Trophoblast cell (in vitro differentiated cells and primary cell): ENCODE measurements around the gene TSHZ1.

ENCODE experiments used
- DNase-seq, 2 donors: peaks; one replicate each; pipeline ENCODE4 v3.0.0-alpha.2; 2016
- H2AFZ ChIP-seq: 2 replicates; pipeline ENCODE4 v1.6.1; 2013; ENCODE audit warnings: low read length, moderate library complexity, mild to moderate bottlenecking; ENCODE audit not compliant: insufficient read depth, poor library complexity
- H2AK5ac ChIP-seq: 2 replicates; pipeline ENCODE4 v1.6.1; 2013; ENCODE audit warnings: mild to moderate bottlenecking, low read length
- H2BK120ac ChIP-seq: 2 replicates; pipeline ENCODE4 v1.6.1; 2013; ENCODE audit warnings: low read length, mild to moderate bottlenecking, moderate library complexity; ENCODE audit not compliant: insufficient read depth, poor library complexity
- H2BK12ac ChIP-seq: 2 replicates; pipeline ENCODE4 v1.6.1; 2013; ENCODE audit warnings: mild to moderate bottlenecking, low read length, moderate library complexity
- H2BK5ac ChIP-seq: 2 replicates; pipeline ENCODE4 v1.6.1; 2013; ENCODE audit warnings: low read length, low read depth, moderate library complexity, mild to moderate bottlenecking; ENCODE audit not compliant: poor library complexity
- H3K14ac ChIP-seq: 2 replicates; pipeline ENCODE4 v1.6.1; 2013; ENCODE audit warnings: mild to moderate bottlenecking, low read length
- H3K18ac ChIP-seq: 2 replicates; pipeline ENCODE4 v1.6.1; 2013; ENCODE audit warnings: mild to moderate bottlenecking, low read length
- H3K23ac ChIP-seq: 2 replicates; pipeline ENCODE4 v1.6.1; 2013; ENCODE audit warnings: low read length
- H3K27ac ChIP-seq: 2 replicates; pipeline ENCODE4 v1.5.1; 2013; ENCODE audit warnings: low read depth, mild to moderate bottlenecking, inconsistent platforms, low read length, moderate library complexity
- H3K27me3 ChIP-seq: 2 replicates; pipeline ENCODE4 v1.6.1; 2013; ENCODE audit warnings: inconsistent platforms, mild to moderate bottlenecking, low read length, moderate library complexity; ENCODE audit not compliant: insufficient read depth
- H3K36me3 ChIP-seq, 2 experiments: 1 replicate in 1 of 2; 2 replicates in 1 of 2; pipeline ENCODE4 v1.6.1; 2013; ENCODE audit warnings: low read length in 2 of 2, mild to moderate bottlenecking in 2 of 2, moderate library complexity in 1 of 2; ENCODE audit not compliant: insufficient read depth in 2 of 2, control insufficient read depth in 1 of 2
- H3K4ac ChIP-seq: 2 replicates; pipeline ENCODE4 v1.6.1; 2013; ENCODE audit warnings: low read depth, mild to moderate bottlenecking, low read length, moderate library complexity
- H3K4me1 ChIP-seq, 2 experiments: 1 replicate in 1 of 2; 2 replicates in 1 of 2; pipeline ENCODE4 v1.6.1; 2013; ENCODE audit warnings: low read length in 2 of 2, mild to moderate bottlenecking in 2 of 2, moderate library complexity in 1 of 2; ENCODE audit not compliant: insufficient read depth in 2 of 2, control insufficient read depth in 1 of 2
- H3K4me2 ChIP-seq: 2 replicates; pipeline ENCODE4 v1.6.1; 2013; ENCODE audit warnings: inconsistent platforms, mild to moderate bottlenecking, low read length, moderate library complexity
- H3K4me3 ChIP-seq: 2 replicates; pipeline ENCODE4 v1.5.1; 2013; ENCODE audit warnings: mild to moderate bottlenecking, low read depth, low read length, inconsistent platforms
- H3K79me1 ChIP-seq: one replicate; pipeline ENCODE4 v1.6.1; 2013; ENCODE audit warnings: low read length
- H3K79me2 ChIP-seq: 2 replicates; pipeline ENCODE4 v1.6.1; 2013; ENCODE audit warnings: low read length, mild to moderate bottlenecking; ENCODE audit not compliant: control insufficient read depth, insufficient read depth, poor library complexity
- H3K9ac ChIP-seq: 2 replicates; pipeline ENCODE4 v1.6.1; 2013; ENCODE audit warnings: mild to moderate bottlenecking, low read length
- H3K9me3 ChIP-seq: 2 replicates; pipeline ENCODE4 v1.6.1; 2013; ENCODE audit warnings: low read depth, mild to moderate bottlenecking, control low read depth, inconsistent platforms, low read length; ENCODE audit not compliant: insufficient read depth
- H4K12ac ChIP-seq: 2 replicates; pipeline ENCODE4 v1.6.1; 2013; ENCODE audit warnings: low read depth, mild to moderate bottlenecking, low read length, moderate library complexity
- H4K8ac ChIP-seq: 2 replicates; pipeline ENCODE4 v1.6.1; 2013; ENCODE audit warnings: low read depth, mild to moderate bottlenecking, low read length, moderate library complexity
- H4K91ac ChIP-seq: one replicate; pipeline ENCODE4 v1.6.1; 2013; ENCODE audit warnings: low read depth, mild to moderate bottlenecking, low read length, moderate library complexity
- WGBS: extraction: QIAGEN DNeasy Blood & Tissue Kit; methylation state at CpG from one replicate; pipeline ENCODE4 v1.1.7; 2013; ENCODE audit warnings: missing lambda C conversion rate; ENCODE audit not compliant: insufficient read length, insufficient coverage; ENCODE audit errors: extremely low coverage; 5-methylcytosine and 5-hydroxymethylcytosine counted together

TSHZ1 gene

DNA sequence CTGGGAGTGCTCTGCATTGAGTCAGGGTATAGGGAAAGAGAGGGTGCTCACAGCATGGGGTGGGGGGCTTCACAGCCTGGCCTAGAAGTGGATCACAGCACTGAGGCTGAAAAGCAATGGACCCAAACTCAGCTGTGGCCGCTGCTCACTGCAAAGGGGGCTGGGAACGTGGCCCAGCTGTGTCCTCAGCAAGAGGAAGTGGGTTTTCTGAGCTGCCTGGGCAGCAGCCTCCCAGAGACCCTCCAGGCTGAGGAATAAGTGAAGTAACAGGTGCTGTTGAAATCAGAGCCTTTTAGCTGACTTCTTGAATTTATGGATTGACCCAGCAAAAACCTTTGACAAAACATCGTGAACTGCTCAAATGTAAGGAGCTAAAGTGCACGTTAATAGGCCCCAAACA lies 36.9 kb upstream of the TSHZ1 start:
- Histone ChIP-seq H4K91ac (no peak overlapping the region), H3K4me3 (no peak overlapping the region), H3K4me1 (no peaks in the 10 kb centered on the region), H2BK5ac (no peak overlapping the region), H4K8ac (no peak overlapping the region), H2AFZ (no peak overlapping the region), H2BK12ac (no peak overlapping the region), H3K27ac (no peak overlapping the region), H3K4me2 (no peak overlapping the region), H3K9ac (no peak overlapping the region), H3K9me3 (no peaks in the 10 kb centered on the region), H4K12ac (no peak overlapping the region), H3K4ac (no peak overlapping the region), H3K18ac (no peak overlapping the region), H2BK120ac (no peak overlapping the region), H2AK5ac (no peak overlapping the region), H3K23ac (no peak overlapping the region), H3K79me2 (no peaks in the 10 kb centered on the region), H3K79me1 (no peaks in the 10 kb centered on the region), H3K27me3 (no peaks in the 10 kb centered on the region), H3K36me3 (no peaks in the 10 kb centered on the region), H3K14ac (no peak overlapping the region)
- WGBS: no CpG with 5 or more reads among the region's 4 CpGs
- DNase-seq: no peak

DNA sequence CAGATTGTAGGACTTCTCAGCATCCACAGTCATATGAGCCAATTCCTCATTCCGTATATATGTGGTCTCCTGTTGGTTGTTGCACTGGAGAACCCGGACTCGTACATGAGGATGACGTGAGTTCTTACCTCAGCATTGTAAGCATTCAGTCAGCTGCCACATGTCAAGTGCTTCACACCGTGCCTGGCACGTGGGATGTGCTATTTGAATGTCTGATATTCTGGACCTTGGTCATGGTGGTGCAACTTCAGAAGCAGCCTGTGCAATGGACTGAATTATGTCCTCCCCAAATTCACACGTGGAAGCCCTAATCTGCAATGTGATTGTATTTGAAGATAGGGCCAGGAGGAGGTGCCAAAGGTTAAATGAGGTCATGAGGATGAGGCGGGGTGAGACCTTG lies 33.7 kb upstream of the TSHZ1 start:
- Histone ChIP-seq H3K27ac (no peak overlapping the region), H2BK12ac (no peak overlapping the region), H2AFZ (no peak overlapping the region), H2AK5ac (no peak overlapping the region), H2BK120ac (no peak overlapping the region), H3K23ac (no peak overlapping the region), H4K91ac (no peak overlapping the region), H4K8ac (no peak overlapping the region), H3K9me3 (no peaks in the 10 kb centered on the region), H3K36me3 (no peaks in the 10 kb centered on the region), H3K4me1 (no peaks in the 10 kb centered on the region), H4K12ac (no peak overlapping the region), H3K79me1 (no peaks in the 10 kb centered on the region), H2BK5ac (no peak overlapping the region), H3K9ac (no peak overlapping the region), H3K4me3 (no peak overlapping the region), H3K4ac (no peak overlapping the region), H3K79me2 (no peaks in the 10 kb centered on the region), H3K27me3 (no peaks in the 10 kb centered on the region), H3K14ac (no peak overlapping the region), H3K18ac (no peak overlapping the region), H3K4me2 (no peak overlapping the region)
- DNase-seq: no peak
- no CpG with 5 or more reads among the region's 8 CpGs for WGBS

DNA sequence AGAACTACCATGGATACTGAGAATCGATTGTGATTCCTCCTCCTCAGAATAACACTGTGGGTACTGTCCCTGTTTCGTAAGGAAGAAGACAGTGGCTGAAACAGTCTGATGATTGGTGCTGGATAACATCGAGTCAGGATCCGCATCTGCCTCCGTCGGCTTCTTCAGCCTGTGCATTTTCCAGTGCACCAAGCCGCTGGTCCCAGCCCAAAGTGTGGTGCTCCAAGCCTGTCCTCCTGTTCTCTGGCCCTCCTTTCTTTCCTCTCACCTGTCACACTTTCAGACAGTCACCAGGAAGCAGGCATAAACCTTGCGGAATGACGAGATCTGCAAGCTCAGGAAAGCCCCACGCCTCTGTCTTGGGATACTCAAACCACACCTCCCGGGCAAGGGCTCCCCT lies 32.2 kb upstream of the TSHZ1 start:
- Histone ChIP-seq H4K12ac (no peak overlapping the region), H2AK5ac (no peak overlapping the region), H3K9me3 (no peaks in the 10 kb centered on the region), H2BK120ac (no peak overlapping the region), H2BK5ac (no peak overlapping the region), H3K4me2 (no peak overlapping the region), H3K4me1 (peaks cover 2% of the 10 kb centered on the region in 2 experiments), H3K4ac (no peak overlapping the region), H3K27ac (no peak overlapping the region), H3K23ac (no peak overlapping the region), H2AFZ (no peak overlapping the region), H3K36me3 (no peaks in the 10 kb centered on the region), H3K18ac (no peak overlapping the region), H3K9ac (no peak overlapping the region), H2BK12ac (no peak overlapping the region), H4K91ac (no peak overlapping the region), H3K4me3 (no peak overlapping the region), H3K79me2 (no peaks in the 10 kb centered on the region), H3K14ac (no peak overlapping the region), H3K79me1 (no peaks in the 10 kb centered on the region), H3K27me3 (no peaks in the 10 kb centered on the region), H4K8ac (no peak overlapping the region)
- no peak for DNase-seq
- no CpG with 5 or more reads among the region's 11 CpGs for WGBS

GRCh38 chr18:75179819-75180600 lies 30.6 kb upstream of the TSHZ1 start:
- H3K27me3 ChIP-seq: no peaks in the 10 kb centered on the region
- no peak overlapping the region for H3K23ac ChIP-seq
- no peak overlapping the region for H2AK5ac ChIP-seq
- H3K14ac ChIP-seq: no peak overlapping the region
- no peaks in the 10 kb centered on the region for H3K79me1 ChIP-seq
- H3K79me2 ChIP-seq: no peaks in the 10 kb centered on the region
- no peaks in the 10 kb centered on the region for H3K9me3 ChIP-seq
- H2BK5ac ChIP-seq: no peak overlapping the region
- H4K12ac ChIP-seq: no peak overlapping the region
- H2BK120ac ChIP-seq: no peak overlapping the region
- no peak overlapping the region for H3K4me2 ChIP-seq
- no peak for DNase-seq
- H4K8ac ChIP-seq: no peak overlapping the region
- H4K91ac ChIP-seq: no peak overlapping the region
- no CpG with 5 or more reads among the region's 13 CpGs for WGBS
- H2BK12ac ChIP-seq: no peak overlapping the region
- H3K18ac ChIP-seq: no peak overlapping the region
- H3K27ac ChIP-seq: no peak overlapping the region
- no peak overlapping the region for H3K9ac ChIP-seq
- no peak overlapping the region for H2AFZ ChIP-seq
- no peaks in the 10 kb centered on the region for H3K36me3 ChIP-seq
- no peak overlapping the region for H3K4ac ChIP-seq
- H3K4me1 ChIP-seq: peaks cover 8 to 9% of the 10 kb centered on the region in 2 experiments
- H3K4me3 ChIP-seq: no peak overlapping the region
